DMS53 (cell line): ENCODE results near the gene NPM1.

ENCODE experiments used
- DNase-seq: peaks from one replicate; lab custom pipeline; 2025; lab: John Stamatoyannopoulos, UW

Gene NPM1

GRCh38 chr5:171450423-171451331 is 63.0 kb downstream of the NPM1 start:
- DNase-seq = no peak

DNA sequence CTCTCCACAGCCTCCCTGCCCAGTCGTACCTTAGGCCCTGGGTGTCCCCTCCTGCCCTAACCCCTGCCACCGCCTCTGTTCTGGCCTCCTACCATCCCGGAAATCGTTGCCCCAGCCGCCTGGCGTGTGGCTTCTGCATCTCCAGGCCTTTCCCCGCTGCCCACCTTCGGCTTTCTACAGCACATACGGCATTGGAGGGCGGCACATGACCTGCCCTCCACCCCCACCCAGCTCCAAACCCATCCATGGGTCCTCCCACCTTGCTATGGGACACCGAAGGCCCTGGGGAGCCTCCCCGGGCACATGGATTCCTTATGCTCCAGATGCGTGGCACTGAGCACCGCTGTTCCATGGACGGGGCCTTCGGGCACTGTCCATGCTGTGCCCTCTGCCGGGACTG is 63.8 kb downstream of the NPM1 start:
- DNase-seq = no peak

DNA sequence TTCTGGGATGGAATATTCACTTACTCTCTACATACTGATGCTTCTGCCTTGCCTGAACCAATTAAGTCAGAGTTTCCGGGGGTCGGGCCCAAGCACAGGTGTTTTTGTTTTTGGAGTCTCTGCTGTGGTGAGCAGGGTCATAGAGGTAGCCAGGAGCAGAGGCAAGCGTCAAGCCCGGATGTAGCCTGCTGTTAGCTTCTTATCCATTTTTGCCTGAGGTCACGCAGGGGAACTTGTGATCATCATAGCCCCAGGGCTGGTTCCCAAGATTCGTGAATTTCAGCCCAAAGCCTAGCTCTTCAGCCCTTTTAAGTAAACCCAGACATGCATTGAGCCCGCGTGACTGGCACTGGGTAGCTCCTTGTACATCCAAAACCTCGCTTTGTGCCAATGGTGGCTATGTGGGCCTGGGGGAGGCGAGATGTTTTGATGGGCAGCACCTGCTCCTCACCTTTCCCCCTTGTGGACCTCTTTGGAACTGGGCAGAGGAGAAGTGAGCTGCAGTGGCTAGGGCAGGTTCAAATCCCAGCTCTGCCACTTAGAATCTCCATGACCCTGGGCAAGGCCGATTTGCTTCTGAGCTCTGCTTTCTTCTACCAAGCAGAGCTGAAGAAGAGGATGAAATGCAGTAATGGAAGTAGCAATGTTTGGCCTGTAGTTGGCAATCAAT is 65.5 kb downstream of the NPM1 start:
- DNase-seq = no peak

GRCh38 chr5:171453988-171454387 is 66.3 kb downstream of the NPM1 start:
- no peak for DNase-seq

DNA sequence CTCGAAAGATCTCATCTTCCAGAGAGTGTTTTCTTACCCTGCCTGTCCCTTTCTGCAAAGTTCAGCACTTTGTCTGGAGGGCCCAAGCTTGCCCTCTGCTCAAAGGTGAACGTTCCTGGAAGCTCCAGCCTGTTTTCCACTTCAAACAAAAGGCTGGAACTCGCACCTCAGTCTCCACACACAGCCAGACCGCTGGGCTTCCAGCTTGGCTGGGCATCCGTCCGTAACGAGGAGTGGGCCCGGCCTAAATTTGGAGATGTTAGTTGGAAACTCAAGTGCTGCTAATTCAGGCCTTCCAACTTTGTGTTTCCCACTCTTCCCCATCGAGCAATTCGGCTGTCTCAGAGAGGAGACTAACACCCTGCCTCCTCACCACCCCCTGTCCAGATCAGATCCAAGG is 66.9 kb downstream of the NPM1 start:
- no peak for DNase-seq

GRCh38 chr5:171455522-171455921 is 67.9 kb downstream of the NPM1 start:
- no peak for DNase-seq

GRCh38 chr5:171457208-171457981 is 69.7 kb downstream of the NPM1 start:
- no peak for DNase-seq

- no peak for DNase-seq
Observed at GRCh38 chr5:171459839-171460238, 72.2 kb downstream of the NPM1 start.
